CD8-positive, alpha-beta memory T cell (primary cell): ENCODE data around the gene POGLUT2. TPM values are rescaled to one million over a fixed set of nuclear protein-coding genes. Genes with fewer than 3 reads are reported as not detected.
A peak's percentile ranks its signal among the peaks of the same experiment; 100 is the strongest.

Experiments used
- CTCF ChIA-PET: fragments of 350-600 bp; sonication (Branson Sonifier 250); formaldehyde crosslinking; loops from one replicate; lab custom pipeline; 2021; ENCODE audit warnings: antibody characterized with exemption; lab: Charles Lee
- POLR2A ChIA-PET: fragments of 350-600 bp; sonication (Branson Sonifier 250); formaldehyde crosslinking; loops from one replicate; lab custom pipeline; 2021; ENCODE audit warnings: antibody characterized with exemption; lab: Charles Lee
- DNase-seq, 5 donors: peaks; one replicate each; pipeline versions ENCODE4 v3.0.0 to v3.0.0-alpha.2; 2020 to 2022; ENCODE audit warnings: mixed read lengths in 1 of 5
- H3K27ac ChIP-seq: one replicate; pipeline ENCODE4 v1.7.0; 2013; ENCODE audit warnings: low read depth, mild to moderate bottlenecking, low read length, moderate library complexity
- H3K27me3 ChIP-seq: 2 replicates; pipeline ENCODE4 v1.7.0; 2013; ENCODE audit warnings: low read length, mild to moderate bottlenecking; ENCODE audit not compliant: insufficient read depth, poor library complexity, severe bottlenecking
- H3K36me3 ChIP-seq: 2 replicates; pipeline ENCODE4 v1.7.0; 2013; ENCODE audit warnings: mild to moderate bottlenecking, low read length, moderate library complexity; ENCODE audit not compliant: insufficient read depth
- H3K4me1 ChIP-seq: 2 replicates; pipeline ENCODE4 v1.7.0; 2013; ENCODE audit warnings: mild to moderate bottlenecking, low read length, moderate library complexity; ENCODE audit not compliant: insufficient read depth
- H3K4me3 ChIP-seq: 2 replicates; pipeline ENCODE4 v1.7.0; 2013; ENCODE audit warnings: mild to moderate bottlenecking, low read length
- H3K9me3 ChIP-seq: 2 replicates; pipeline ENCODE4 v1.7.0; 2013; ENCODE audit warnings: mild to moderate bottlenecking, low read length
- H3K27ac Mint-ChIP-seq, 8 donors: one replicate each; pipeline ENCODE4 v1.8.0; 2020 to 2021; ENCODE audit warnings: mixed read lengths in 8 of 8, mild to moderate bottlenecking in 6 of 8, inconsistent platforms in 3 of 8, moderate library complexity in 3 of 8
- H3K27me3 Mint-ChIP-seq, 2 donors: one replicate each; pipeline ENCODE4 v1.8.0; 2020 to 2021; ENCODE audit warnings: mixed read lengths in 2 of 2, mild to moderate bottlenecking in 1 of 2, moderate library complexity in 1 of 2
- H3K36me3 Mint-ChIP-seq, 3 donors: one replicate each; pipeline ENCODE4 v1.8.0; 2020 to 2021; ENCODE audit warnings: mixed read lengths in 3 of 3, inconsistent platforms in 1 of 3, mild to moderate bottlenecking in 1 of 3
- H3K4me1 Mint-ChIP-seq, 3 donors: one replicate each; pipeline ENCODE4 v1.8.0; 2020 to 2021; ENCODE audit warnings: mixed read lengths in 3 of 3, inconsistent platforms in 1 of 3, mild to moderate bottlenecking in 1 of 3
- H3K4me3 Mint-ChIP-seq, 7 donors: one replicate each; pipeline ENCODE4 v1.8.0; 2020 to 2021; ENCODE audit warnings: mixed read lengths in 7 of 7, mild to moderate bottlenecking in 6 of 7, moderate library complexity in 4 of 7, inconsistent platforms in 2 of 7
- H3K9me3 Mint-ChIP-seq, 5 donors: one replicate each; pipeline ENCODE4 v1.8.0; 2020 to 2022; ENCODE audit warnings: mixed read lengths in 5 of 5, mild to moderate bottlenecking in 3 of 5, moderate library complexity in 2 of 5, inconsistent platforms in 1 of 5
- polyA plus RNA-seq: library from polyadenylated mRNA; unstranded; fragments of 300-500 nt; fragmentation: Illumina TruSeq; gene quantifications from one replicate; pipeline ENCODE4 v1.2.3, GENCODE V29; 2021
- total RNA-seq, 2 experiments: library from RNA; stranded (reverse); gene quantifications; one replicate each; pipeline ENCODE4 v1.2.3, GENCODE V29; 2021

Gene POGLUT2
- total and polyA plus RNA-seq, 3 experiments from 2014 or later, result 2.5 to 15.8 (median 13.5) TPM

- Mint-ChIP-seq H3K27ac (peak overlapping the region in 1 of 8 donors; percentile 47), H3K27me3 (no peaks in the 10 kb centered on the region), H3K9me3 (peaks cover 0 to 5% (median 4%) of the 10 kb centered on the region in 5 donors), H3K4me3 (no peak overlapping the region), H3K36me3 (peaks cover 7 to 51% (median 32%) of the 10 kb centered on the region in 3 donors), H3K4me1 (peaks cover 18 to 27% (median 24%) of the 10 kb centered on the region in 3 donors)
- DNase-seq, result no peak
- no peak overlapping the region for H3K4me3 ChIP-seq
- H3K9me3 ChIP-seq, result no peaks in the 10 kb centered on the region
- POLR2A ChIA-PET, result no interaction called here
- CTCF ChIA-PET, result no interaction called here
- no peak overlapping the region for H3K27ac ChIP-seq
- no peaks in the 10 kb centered on the region for H3K4me1 ChIP-seq
- H3K36me3 ChIP-seq, result no peaks in the 10 kb centered on the region
- no peaks in the 10 kb centered on the region for H3K27me3 ChIP-seq
Measured at GRCh38 chr13:102816708-102817107, 17.9 kb upstream of the POGLUT2 start.

- Mint-ChIP-seq H3K27me3 (no peaks in the 10 kb centered on the region), H3K27ac (no peak overlapping the region), H3K4me3 (no peak overlapping the region), H3K9me3 (peaks cover 4 to 7% (median 6%) of the 10 kb centered on the region in 5 donors), H3K36me3 (peaks cover 16 to 54% (median 30%) of the 10 kb centered on the region in 3 donors), H3K4me1 (peaks cover 18 to 27% (median 24%) of the 10 kb centered on the region in 3 donors)
- Histone ChIP-seq H3K36me3 (no peaks in the 10 kb centered on the region), H3K27me3 (no peaks in the 10 kb centered on the region), H3K9me3 (no peaks in the 10 kb centered on the region), H3K4me3 (no peak overlapping the region), H3K27ac (no peak overlapping the region), H3K4me1 (no peaks in the 10 kb centered on the region)
- CTCF ChIA-PET, result no interaction called here
- no peak for DNase-seq
- POLR2A ChIA-PET, result no interaction called here
Measured at GRCh38 chr13:102815788-102816187, 17.0 kb upstream of the POGLUT2 start.

GRCh38 chr13:102814793-102815192 is 16.0 kb upstream of the POGLUT2 start:
- no peak for DNase-seq
- no peaks in the 10 kb centered on the region for H3K27me3 Mint-ChIP-seq
- Histone ChIP-seq H3K4me3 (no peak overlapping the region), H3K36me3 (no peaks in the 10 kb centered on the region), H3K4me1 (no peaks in the 10 kb centered on the region), H3K27ac (no peak overlapping the region), H3K27me3 (no peaks in the 10 kb centered on the region), H3K9me3 (no peaks in the 10 kb centered on the region)
- ChIA-PET POLR2A (no interaction called here), CTCF (no interaction called here)
- H3K4me1 Mint-ChIP-seq, result peaks cover 20 to 27% (median 24%) of the 10 kb centered on the region in 3 donors
- H3K9me3 Mint-ChIP-seq, result peaks cover 4 to 7% (median 6%) of the 10 kb centered on the region in 5 donors
- no peak overlapping the region for H3K27ac Mint-ChIP-seq
- peaks cover 20 to 52% (median 28%) of the 10 kb centered on the region in 3 donors for H3K36me3 Mint-ChIP-seq
- no peak overlapping the region for H3K4me3 Mint-ChIP-seq

GRCh38 chr13:102814025-102814607 is 15.3 kb upstream of the POGLUT2 start:
- Histone ChIP-seq H3K9me3 (no peaks in the 10 kb centered on the region), H3K4me3 (no peak overlapping the region), H3K4me1 (no peaks in the 10 kb centered on the region), H3K36me3 (no peaks in the 10 kb centered on the region), H3K27ac (no peak overlapping the region), H3K27me3 (no peaks in the 10 kb centered on the region)
- Mint-ChIP-seq H3K9me3 (peaks cover 4 to 7% (median 6%) of the 10 kb centered on the region in 5 donors), H3K36me3 (peaks cover 20 to 45% (median 23%) of the 10 kb centered on the region in 3 donors), H3K4me3 (no peak overlapping the region), H3K27ac (peak overlapping the region in 4 of 8 donors; percentile 4 to 65 (median 20)), H3K27me3 (no peaks in the 10 kb centered on the region), H3K4me1 (peaks cover 20 to 30% (median 24%) of the 10 kb centered on the region in 3 donors)
- POLR2A ChIA-PET, result no interaction called here
- no peak for DNase-seq
- CTCF ChIA-PET, result no interaction called here

GRCh38 chr13:102812611-102813287 is 14.0 kb upstream of the POGLUT2 start:
- Mint-ChIP-seq H3K4me1 (peaks cover 28 to 43% (median 34%) of the 10 kb centered on the region in 3 donors), H3K27me3 (no peaks in the 10 kb centered on the region), H3K27ac (peak overlapping the region in 1 of 8 donors; percentile 24), H3K9me3 (peaks cover 4 to 7% (median 6%) of the 10 kb centered on the region in 5 donors), H3K36me3 (peaks cover 20 to 39% (median 20%) of the 10 kb centered on the region in 3 donors), H3K4me3 (no peak overlapping the region)
- Histone ChIP-seq H3K36me3 (no peaks in the 10 kb centered on the region), H3K4me3 (no peak overlapping the region), H3K9me3 (no peaks in the 10 kb centered on the region), H3K27me3 (no peaks in the 10 kb centered on the region), H3K4me1 (no peaks in the 10 kb centered on the region), H3K27ac (no peak overlapping the region)
- ChIA-PET CTCF (interaction anchor here (1.1 kb wide), 1 partner anchor 13 kb away, joined by 3 read pairs; no protein-coding TSS in a partner anchor), POLR2A (no interaction called here)
- no peak for DNase-seq

- Histone ChIP-seq H3K27me3 (no peaks in the 10 kb centered on the region), H3K9me3 (no peaks in the 10 kb centered on the region), H3K36me3 (no peaks in the 10 kb centered on the region), H3K4me3 (no peak overlapping the region), H3K4me1 (no peaks in the 10 kb centered on the region), H3K27ac (no peak overlapping the region)
- Mint-ChIP-seq H3K4me3 (no peak overlapping the region), H3K36me3 (peaks cover 5 to 24% (median 23%) of the 10 kb centered on the region in 3 donors), H3K27ac (no peak overlapping the region), H3K9me3 (peaks cover 4 to 7% (median 6%) of the 10 kb centered on the region in 5 donors), H3K4me1 (peaks cover 27 to 51% (median 37%) of the 10 kb centered on the region in 3 donors), H3K27me3 (no peaks in the 10 kb centered on the region)
- DNase-seq, result no peak
- CTCF ChIA-PET, result no interaction called here
- POLR2A ChIA-PET, result no interaction called here
Measured at GRCh38 chr13:102807699-102808098, 8.9 kb upstream of the POGLUT2 start.

GRCh38 chr13:102805680-102806079 is 6.9 kb upstream of the POGLUT2 start:
- Histone ChIP-seq H3K27me3 (no peaks in the 10 kb centered on the region), H3K4me1 (peaks cover 5% of the 10 kb centered on the region), H3K36me3 (no peaks in the 10 kb centered on the region), H3K9me3 (no peaks in the 10 kb centered on the region), H3K4me3 (no peak overlapping the region), H3K27ac (no peak overlapping the region)
- ChIA-PET CTCF (no interaction called here), POLR2A (no interaction called here)
- Mint-ChIP-seq H3K27me3 (no peaks in the 10 kb centered on the region), H3K27ac (no peak overlapping the region), H3K4me1 (peaks cover 36 to 62% (median 46%) of the 10 kb centered on the region in 3 donors), H3K9me3 (no peaks in the 10 kb centered on the region), H3K4me3 (no peak overlapping the region), H3K36me3 (peaks cover 0 to 13% (median 8%) of the 10 kb centered on the region in 3 donors)
- no peak for DNase-seq
